GM19452 (cell line): ENCODE data around the gene RTL10.
"Not testable (repeated sequence)": the region's sequence is repeated elsewhere in the genome, so short reads cannot be mapped to it uniquely, and the experiment has no call there.

Source experiments
- ATAC-seq: cut with Tn5 transposase; IDR thresholded peaks from one replicate; pipeline ENCODE4 v1.9.1; 2021; ENCODE audit not compliant: unreplicated experiment

RTL10 gene

DNA sequence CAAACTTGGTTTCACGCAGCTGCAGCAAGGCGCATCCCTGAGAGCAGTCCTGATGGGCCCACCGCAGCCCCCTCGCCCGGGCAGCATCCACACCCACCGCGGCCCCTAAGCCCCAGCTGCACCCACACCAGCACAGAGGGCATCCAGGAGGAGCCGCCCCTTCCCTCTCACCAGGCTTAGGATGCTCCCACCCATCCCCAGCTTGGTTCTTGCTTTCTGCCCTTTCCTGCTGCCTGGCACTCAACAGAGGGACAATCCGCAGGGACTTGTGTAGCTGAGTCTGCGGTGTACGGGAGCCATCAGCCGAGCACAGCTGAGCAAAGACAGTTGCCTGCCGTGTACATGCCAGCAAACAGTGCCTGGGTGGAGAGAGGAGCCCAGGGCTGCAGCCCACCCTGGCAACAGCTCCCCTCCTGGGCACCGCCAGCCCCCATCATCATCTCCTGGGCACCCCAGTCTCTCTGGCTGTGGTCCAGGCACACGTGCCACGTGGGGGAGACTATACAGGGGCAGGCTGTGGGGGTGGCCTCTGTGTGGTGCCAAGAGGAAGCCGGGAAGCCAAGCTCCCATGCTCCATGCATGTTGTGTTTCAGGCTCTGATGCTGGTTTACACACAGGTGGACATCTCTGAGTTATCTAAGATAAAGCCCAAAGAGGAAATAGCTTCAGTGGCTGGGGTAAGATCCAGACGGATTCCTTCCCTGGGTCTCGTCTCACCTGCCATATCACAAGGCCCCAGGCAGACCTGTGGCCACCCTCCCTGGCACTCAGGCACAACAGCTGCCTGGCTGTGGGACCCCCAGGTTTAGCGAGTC lies 36.0 kb upstream of the RTL10 start:
- no peak for ATAC-seq

DNA sequence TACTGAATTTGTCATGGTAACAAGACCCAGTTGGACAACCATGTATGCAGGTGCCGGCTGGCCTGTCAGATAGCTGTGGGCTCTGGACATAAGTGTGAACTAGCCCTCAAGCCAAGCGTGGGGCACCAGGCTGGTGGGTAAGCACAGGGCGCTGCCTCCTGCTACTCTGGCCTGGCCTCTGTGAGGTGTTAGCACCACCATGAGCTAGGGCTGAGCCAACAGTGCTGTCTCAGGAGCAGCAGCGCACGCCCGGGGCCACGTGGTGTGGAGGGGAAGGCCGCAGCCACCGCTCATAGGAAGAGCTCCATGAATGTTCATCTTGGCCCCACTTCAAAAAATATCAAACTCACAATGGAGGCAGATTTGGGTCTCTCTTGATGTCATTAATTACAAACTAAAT lies 35.3 kb upstream of the RTL10 start:
- ATAC-seq = no peak

DNA sequence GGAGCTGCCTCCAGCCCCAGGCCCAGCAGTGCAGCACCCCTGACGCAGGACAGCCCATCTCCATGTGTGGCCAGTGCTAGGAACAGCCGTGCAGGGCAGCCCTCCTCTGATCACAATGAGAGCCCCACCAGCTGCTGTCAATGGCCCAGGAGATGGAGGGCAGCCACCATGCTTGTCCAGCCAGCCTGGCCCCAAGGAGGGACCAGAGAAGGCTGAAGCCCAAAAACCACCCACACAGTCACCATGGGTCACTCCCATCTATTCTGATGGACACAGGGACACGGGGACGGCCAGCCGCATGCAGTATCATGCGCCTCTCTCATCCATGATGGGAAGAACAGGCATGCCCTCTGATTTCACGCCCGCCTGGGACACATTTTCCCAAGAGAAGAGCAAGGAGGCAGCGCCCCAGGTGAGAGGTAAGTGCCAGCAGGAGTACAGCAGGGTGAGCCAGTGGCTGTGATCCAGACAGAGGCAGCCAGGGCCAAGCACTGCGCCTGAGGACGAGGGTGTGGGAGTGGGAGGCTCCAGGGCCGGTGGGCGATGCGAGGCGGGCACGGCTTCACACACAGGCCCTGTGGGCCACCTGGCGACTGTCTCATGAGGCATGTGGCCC lies 33.6 kb upstream of the RTL10 start:
- no peak for ATAC-seq

DNA sequence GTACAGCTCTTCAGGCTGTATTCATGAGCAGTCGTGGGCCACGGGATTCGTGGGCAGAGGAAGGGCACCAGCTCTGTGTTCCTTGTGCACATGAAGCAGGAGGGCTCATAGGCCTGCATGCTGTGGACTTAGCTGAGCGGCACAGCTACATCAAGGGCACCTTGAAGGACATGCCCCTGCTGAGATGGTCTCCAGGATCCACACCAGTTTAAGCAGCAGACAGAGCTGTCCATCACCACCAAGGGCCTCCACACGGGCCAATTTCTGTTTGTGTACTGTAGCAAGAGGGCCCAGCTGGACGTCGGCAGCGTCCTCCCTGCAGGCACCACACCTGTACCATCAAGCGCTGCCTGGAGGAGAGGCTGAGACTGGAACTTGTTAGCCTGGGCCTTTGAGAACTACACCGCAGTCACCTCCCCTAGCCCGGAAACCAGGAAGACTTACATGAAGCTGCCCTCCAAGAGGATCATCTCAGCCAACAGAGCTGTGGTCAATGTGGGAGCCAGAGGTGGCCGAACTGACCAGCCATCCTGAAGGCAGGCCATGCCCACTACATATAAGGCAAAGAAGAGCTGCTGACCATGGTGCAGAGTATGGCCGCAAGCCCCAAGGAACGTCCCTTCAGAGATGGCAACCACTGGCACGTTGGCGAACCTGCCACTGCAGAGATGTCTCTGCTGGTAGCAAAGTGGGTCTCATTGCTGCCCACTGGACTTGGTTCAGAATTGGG lies 32.7 kb upstream of the RTL10 start:
- no peak for ATAC-seq

DNA sequence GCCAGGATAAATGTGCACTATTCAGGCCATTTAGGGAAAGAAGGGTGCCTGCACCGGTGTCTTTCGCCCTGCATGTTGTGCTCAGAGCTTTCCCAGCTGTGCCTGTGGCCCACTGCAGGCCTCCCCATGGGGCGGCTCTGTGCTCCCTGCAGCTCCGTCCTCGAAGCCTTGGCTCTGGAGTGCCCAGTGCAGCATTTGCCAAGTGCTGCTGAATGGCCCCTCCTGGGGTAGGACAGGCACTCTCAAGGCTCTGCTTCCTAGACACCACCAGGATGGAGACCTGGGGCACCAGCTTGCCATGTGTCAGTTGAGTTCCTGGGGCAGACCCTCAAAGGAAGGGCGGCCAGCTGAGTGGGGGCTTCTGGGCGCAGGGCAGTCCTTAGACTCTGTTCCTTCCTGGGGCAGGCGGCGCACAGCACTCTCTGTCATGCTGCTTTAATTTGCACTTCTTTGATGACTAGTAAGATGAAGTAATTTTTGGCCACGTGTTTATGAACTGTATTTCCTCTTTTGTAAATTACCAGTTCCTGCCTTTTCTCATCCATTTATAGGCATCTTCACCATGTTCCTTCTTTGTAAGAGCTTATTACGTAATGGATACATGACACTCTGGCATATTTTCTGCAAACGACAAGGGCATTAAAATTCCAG lies 32.1 kb upstream of the RTL10 start:
- no peak for ATAC-seq

DNA sequence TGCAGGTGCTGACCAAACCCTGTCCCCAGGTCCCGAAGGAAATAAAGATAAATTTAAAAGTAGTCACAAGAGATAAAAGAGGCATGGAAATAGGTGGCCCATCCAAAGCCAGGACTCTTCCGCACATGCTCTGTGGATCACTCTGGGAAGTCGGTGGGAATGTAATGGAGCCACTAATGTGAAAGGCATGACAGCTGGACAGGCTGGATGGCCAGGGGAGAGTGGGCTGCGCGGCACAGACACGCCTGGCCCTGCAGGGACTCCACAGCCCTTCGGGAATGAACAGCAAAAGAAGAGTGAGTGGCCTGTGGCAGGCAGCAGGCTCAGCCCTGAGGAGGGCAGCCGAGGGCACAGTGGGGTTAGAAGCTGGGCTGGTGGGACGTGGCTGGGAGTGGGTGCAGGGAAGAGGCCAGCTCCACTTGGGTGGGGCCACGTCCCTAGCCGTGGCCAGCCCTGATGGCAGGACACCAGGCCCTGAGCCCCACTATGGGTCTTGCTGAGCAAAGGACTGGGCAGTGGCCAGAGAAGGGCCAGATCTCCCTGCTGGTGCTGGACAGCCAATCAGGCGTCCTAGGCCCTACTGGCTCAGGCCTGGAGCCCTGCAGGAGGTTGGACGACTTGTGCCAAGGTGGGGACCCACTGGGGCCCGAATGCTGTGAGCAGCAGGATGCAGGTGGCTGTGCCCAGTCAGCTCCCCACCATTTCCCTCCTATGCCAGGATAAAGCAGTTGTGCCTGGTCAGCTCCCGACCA lies 31.3 kb upstream of the RTL10 start:
- no peak for ATAC-seq

DNA sequence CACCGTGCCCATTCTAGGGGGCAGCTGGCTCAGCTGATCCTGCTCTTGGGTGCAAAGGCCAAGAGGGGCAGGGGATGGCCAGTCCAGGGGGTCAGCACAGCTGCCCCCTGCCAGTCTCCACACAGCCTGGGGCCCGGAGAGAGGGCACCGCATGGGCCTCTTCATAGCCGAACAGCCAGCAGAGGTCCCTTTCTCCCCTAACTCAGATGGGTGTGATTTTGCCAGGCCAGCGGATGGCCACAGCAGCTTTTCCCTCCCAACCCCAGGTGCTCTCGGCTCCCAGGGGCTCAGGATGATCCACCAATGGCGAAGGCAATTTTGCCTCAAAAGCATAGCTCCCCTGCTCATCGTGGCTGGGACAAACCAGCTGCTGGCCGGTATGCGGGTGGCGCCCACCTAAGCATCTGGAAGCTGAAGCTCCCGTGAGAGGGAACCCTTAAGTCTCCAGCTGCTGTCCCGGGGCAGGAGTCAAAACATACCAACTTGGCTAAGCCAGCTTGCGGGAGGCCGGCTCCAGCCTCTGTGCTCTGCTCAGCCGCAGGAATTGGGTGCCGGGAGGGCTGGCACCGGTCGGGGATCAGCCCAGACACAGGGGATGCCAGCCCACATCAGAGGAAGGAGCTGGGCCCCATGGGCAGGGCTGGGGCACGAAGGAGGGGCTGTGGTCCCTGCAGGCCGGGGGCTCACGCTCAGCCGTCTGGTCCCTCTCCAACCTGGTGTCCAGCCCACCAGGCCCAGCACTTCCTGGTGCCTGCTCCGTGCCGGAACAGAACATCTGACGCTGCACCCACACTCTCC lies 30.5 kb upstream of the RTL10 start:
- no peak for ATAC-seq

DNA sequence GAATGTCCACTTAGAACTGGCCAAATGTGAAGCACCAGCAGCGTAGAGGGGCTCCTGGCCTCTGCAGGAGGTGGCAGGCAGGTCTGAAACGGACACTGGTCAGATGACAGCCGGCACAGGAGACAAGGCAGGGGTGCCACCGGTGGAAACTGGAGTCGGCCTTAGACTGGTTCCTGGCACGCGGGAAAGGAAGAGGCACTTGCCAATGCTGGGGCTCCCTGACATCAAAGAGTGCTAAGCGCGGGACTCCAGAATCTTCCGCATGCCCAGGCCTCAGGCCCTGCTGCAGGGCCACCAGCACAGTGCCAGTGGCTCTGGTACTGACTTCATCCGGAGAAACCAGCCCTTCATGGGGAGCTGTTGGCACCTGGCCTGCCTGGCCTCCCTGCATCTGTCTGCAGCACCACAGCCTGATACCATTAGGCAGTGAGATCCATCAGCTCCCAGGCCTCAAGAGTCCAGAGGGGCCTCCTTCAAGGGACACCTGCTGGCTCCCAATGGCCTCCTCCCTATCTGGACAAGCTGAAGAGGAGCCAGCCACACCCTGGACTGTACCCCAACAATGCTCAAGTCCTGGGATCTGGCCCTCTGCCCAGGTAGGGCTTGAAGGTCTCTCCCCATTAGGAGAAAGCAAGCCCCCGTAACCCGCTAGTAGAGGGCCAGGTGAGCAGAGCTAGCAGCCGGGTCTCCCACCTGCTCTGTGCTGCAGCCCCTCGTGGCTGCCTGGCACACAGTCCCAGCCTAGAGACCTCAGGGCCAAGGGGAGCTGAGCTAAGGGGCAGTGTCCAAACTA lies 29.7 kb upstream of the RTL10 start:
- ATAC-seq = no peak

DNA sequence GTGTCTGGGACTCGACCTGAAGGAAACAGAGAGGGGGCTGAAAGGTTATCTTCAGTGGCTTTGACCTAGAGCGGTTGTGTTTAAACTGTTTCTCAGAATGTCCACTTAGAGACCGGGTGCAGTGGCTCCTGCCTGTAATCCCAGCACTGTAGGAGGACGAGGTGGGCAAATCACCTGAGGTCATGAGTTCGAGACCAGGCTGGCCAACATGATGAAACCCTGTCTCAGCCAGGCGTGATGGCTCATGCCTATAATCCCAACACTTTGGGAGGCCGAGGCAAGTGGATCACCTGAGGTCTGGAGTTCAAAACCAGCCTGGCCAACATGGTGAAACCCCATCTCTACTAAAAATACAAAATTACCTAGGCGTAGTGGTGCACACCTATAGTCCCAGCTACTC lies 28.8 kb upstream of the RTL10 start:
- not testable (repeated sequence) for ATAC-seq

DNA sequence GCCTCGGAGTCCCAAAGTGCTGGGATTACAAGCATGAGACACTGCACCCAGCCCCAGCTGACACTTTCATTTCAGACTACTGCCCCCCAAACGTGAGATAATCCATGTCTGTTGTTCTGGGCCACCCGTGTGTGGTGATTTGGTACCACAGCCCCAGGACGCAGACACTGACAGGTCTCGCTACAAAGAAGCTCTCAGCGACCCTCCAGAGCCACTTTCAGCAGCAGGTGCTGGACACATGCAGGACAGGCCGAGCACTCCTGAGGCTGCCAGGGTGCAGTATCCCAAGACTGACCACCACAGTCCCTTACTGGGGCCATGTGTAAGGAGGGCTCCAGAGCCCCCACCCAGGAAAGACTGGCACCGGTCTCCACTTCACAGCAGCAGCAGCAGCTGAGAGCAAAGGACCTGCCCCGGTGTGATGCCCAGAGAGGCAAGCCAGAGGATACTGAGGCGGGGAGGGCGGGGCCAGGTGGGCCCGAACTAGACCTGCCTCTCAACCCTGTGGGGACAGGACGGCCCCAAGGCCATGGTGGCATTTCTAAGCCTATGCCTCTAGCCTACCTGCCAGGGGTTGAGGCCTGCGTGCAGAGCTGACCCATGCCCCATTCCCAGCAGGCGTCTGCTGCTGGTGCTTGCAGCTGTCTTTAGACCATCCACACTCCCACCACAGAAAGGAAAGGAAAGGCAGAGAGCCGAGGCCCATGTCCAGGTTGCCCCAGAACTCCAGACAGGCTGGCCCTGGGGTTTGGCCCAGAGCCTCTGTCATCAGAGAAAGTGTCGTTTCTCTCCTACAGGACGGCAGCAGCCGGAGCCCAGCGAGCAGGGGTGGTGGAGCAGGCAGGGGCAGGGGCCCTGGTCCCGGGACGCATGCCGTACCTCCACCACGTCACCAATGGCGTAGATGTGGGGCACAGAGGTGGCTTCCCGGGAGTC lies 28.0 kb upstream of the RTL10 start:
- no peak for ATAC-seq

DNA sequence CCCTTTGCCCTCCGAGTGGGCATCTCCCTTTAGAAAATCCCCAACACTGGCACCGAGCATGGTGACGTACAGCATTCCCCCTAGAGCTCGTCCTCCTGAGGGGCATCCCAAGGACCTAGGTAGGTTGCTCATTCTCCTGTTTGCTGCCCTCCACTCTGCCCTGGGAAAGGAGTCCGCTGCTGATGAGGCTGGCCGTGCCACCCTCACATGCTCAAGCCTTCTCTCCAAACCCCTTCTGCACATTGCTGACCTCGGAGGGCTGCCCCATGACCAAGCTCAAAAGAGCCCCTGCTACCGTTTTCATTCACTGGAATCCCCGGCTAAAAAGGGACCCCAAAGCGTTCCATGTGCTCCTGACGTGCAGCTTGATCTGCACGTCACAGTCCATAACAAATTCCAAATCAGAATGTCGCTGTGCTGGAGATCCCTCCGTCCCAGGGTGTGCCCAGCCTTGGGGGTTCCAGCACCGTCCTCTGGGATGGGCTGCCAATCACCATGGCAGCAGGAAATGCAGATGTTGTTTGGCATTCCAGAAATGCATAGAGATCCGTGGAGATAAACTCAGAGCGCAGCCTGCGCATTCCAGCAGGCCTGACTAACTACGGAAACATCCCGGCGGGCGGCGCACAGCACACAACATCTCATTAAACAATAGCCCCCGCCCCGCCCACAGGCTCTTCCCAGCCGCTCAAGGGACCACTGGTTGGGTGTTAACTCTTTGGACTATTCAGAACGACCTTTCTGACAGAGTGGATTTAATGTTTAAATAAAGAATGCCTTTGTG lies 26.3 kb upstream of the RTL10 start:
- ATAC-seq = no peak

DNA sequence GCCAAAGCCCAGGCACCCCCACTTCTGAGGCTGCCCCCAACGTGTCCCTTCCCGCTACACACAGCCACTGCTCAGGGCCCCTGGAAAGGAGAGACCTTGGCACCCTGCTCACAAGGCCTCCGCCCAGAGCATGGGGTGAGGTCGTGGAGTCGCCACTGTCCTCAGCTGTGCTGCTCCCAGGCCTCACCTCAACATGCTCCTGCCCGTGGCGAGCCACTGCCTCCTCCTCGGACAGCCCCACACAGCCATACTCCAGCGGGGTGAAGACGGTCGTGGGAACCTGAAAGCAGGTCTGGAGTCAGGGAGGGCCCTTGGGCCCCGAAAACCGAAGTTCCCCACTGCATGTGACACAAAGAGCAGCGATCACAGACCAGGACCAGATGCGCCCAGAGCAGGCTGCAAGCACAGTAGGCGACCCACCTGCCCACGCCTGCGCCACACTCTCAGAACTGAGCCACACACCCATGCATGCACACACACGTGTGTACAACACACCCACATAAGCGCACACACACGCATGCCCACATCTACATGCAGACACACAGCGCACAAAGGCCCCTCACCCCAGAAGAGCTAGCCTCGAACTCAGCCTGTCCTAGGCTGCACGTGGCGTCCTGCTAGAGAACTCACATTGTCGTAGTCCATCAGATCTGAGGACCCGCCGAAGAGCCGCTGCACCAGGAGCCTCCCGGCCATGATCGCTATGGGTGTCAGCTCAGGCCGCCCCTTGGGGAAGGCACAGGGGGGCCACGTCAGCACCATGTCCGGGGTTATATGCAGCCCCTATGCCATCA lies 25.5 kb upstream of the RTL10 start:
- ATAC-seq = no peak

DNA sequence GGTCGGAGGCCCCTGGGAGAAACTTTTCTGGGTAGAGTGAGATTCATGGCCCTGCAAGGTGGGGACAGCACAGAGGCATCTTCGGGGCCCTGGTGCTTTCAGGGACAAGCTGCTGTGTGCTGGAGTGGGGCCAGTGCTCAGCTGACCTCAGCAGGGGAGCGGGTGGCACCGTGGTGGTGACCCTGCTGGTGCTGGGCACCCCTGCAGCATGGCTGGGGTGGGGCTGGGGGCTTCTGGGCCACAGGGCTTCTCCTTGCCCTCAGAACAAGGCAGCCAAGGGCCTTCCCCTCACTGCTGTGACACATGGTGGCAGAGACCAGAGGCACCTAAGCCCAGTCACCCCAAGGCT lies 24.9 kb upstream of the RTL10 start:
- no peak for ATAC-seq

DNA sequence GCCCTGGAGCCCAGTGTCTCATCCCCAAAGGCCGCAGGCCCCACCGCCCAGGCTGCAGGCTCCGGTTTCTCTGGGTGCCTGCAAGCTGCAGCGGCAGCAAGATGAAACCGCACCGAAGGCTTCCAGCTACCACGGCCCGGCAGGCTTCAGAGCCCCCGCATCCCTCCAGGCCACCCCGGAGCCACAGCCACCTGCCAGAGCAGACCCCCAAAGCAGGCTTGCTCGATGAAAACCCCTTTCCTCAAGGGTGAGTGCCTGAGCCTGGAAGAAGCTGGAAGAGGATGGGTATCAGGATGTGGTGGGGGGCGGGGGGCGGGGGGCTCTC lies 24.5 kb upstream of the RTL10 start:
- ATAC-seq = no peak

DNA sequence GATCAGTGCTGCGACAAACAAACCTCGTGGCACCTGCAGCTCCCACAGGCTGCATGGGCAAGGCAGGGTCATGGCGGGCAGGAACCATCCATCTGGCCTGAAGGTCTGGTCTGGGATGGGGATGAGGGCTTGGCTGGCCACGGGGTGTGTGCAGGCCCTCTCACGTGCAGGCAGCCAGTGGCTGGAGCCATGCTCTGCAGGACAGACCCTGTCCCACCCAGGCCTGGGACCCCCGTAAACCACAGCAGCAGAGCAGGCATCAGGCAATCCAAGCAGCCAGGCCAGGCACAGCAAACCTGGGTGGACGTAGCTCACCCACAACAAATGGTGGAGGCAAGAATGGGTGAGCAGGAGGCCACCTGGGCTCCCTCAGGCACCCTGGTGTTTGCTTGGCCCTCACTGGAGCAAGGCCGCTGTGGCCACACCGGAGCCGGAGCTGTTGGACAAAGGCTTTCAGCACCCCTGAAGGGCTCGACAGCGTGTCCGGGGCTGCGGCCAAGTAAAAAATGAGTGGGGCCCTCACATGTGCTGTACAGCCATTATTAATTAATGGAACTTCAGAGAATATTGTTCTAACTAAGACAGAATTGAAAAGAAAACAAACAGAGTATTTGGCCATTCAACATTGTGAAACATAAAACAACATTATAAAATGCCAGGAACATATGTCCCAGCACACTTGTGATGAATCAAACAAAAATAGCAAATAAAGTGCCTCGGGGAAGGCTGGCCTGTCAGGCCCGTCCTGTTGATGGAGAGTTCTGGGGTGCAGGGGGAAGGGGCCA lies 24.0 kb upstream of the RTL10 start:
- no peak for ATAC-seq
